ENCODE data around the gene MRPS12. TPM values are rescaled to one million over a fixed set of nuclear protein-coding genes. Genes with fewer than 3 reads are reported as not detected.
"Not testable (repeated sequence)": the region's sequence is repeated elsewhere in the genome, so short reads cannot be mapped to it uniquely, and the experiment has no call there.

MRPS12 gene
- total RNA-seq (2014; rRNA removed; shearing (Covaris generic)), result 56.4 and 61.2 TPM in 2 replicates

- DNase-seq (ENCODE audit: low read depth), result peak; percentile 99
Measured at GRCh38 chr19:38930776-38931520, at the start of gene MRPS12. Gene MRPS12, plus strand, starts transcription at chr19:38930944. Its CDS starts 351 bp downstream, at chr19:38931295.

GRCh38 chr19:38883286-38883685 lies 47.5 kb upstream of the MRPS12 start:
- DNase-seq (ENCODE audit: low read depth), result no peak

DNA sequence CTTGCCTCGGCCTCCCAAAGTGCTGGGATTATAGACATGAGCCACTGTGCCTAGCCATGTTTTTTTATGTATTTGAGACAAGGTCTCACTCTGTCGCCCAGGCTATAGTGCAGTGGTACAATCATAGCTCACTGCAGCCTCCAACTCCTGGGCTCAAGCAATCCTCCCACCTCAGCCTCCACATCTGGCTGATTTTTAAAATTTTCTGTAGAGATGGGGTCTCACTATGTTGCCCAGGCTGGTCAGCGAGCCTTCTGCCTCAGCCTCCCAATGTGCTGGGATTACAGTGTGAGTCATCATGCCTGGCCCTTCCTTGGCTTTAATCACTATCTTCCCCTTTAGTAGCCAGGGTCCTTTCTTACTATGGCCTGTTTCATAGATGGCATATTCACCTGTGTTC lies 46.1 kb upstream of the MRPS12 start:
- not testable (repeated sequence) for DNase-seq (ENCODE audit: low read depth)

DNA sequence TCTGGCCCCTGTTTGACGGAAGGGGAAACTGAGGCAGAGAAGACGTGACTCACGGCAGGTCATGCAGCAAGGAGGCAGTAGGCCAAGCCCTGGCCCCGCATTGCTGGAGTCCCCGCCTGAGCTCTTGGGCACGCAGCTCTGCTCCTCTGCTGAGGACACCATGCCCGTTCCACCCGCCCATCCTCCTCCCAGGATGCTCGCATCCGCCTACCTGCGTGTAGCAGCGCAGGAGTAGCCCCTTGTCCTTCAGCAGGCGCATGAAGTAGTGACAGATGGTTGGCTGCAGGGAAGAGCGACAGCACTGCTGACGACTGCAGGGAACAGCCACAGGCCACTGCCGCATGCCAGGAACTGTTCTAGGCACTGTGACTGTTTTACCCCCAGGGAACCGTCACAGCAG lies 41.9 kb upstream of the MRPS12 start:
- no peak for DNase-seq (ENCODE audit: low read depth)

GRCh38 chr19:38889803-38890202 lies 40.9 kb upstream of the MRPS12 start:
- DNase-seq (ENCODE audit: low read depth), result no peak

DNA sequence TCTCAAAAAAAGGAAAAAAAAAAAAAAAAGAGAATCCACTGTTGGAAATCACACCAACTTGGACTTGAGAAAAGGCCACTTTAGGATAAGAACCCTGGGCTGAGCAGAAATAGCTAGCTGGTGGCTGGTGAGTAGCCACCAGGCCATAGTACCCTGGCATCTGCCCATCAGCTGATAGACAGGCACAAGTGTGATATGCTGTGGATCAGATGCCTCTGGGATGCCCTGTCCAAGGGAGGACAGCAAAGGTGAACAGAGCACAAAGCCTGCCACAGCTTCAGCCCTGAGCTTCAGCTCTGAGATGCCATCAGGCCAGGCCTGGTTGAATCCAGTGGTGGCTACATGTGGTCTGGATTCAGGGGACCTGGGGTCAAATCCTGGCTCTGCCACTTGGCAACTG lies 40.1 kb upstream of the MRPS12 start:
- no peak for DNase-seq (ENCODE audit: low read depth)

DNA sequence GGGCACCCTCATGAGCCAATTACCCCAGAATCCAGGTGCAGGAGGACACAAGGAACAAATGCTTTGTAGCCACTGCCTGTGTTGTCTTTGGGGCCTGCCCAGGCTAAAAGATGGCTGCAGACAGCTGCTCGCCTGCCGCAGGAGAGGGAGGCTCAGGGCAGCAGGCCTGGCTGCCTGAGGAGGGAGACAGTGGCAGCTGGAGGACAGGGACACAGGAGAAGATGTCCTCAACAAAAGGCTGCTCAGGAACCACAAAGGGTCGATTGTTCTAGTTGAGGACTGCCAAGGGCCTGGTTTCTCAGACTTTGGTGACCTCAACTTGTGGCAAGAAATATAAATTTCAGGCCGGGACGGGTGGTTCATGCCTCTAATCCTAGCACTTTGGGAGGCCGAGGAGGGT lies 39.0 kb upstream of the MRPS12 start:
- DNase-seq (ENCODE audit: low read depth), result no peak

GRCh38 chr19:38892841-38893240 lies 37.9 kb upstream of the MRPS12 start:
- no peak for DNase-seq (ENCODE audit: low read depth)

- DNase-seq (ENCODE audit: low read depth), result no peak
Measured at GRCh38 chr19:38893341-38893771, 37.4 kb upstream of the MRPS12 start.

GRCh38 chr19:38894968-38895367 lies 35.8 kb upstream of the MRPS12 start:
- no peak for DNase-seq (ENCODE audit: low read depth)

- peak; percentile 35 for DNase-seq (ENCODE audit: low read depth)
Measured at GRCh38 chr19:38898788-38899446, 31.8 kb upstream of the MRPS12 start.

- peak; percentile 100 for DNase-seq (ENCODE audit: low read depth)
Measured at GRCh38 chr19:38899447-38900201, 31.1 kb upstream of the MRPS12 start, which contains the start of the genes NFKBIB and SIRT2. Gene NFKBIB, plus strand, starts transcription at chr19:38899969. Its CDS starts 64 bp downstream, at chr19:38900033. Gene SIRT2, minus strand, starts transcription at chr19:38899618. Its CDS starts 97 bp downstream, at chr19:38899521.

DNA sequence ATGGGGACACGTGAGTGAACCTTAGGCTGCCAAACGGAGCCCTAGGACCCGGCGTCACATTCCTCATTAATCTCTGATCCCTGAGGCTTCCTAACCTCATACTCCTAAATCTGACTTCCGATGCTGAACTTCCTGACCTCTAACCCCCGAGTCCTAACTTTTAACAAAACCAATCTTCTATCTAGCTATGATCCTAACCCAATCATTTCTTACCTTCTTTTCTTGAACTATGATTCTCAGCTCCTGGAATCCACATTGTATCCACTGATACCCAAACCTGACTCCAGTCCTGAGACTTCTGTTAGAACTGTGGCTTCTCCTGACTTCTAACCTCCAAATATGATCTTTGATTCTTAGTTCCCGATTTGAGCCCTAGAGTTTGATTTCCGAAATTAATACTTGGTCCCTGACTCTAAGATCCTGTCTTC lies 30.5 kb upstream of the MRPS12 start:
- DNase-seq (ENCODE audit: low read depth), result no peak

GRCh38 chr19:38900743-38901190 lies 30.0 kb upstream of the MRPS12 start:
- DNase-seq (ENCODE audit: low read depth), result no peak

- DNase-seq (ENCODE audit: low read depth), result no peak
Measured at GRCh38 chr19:38901683-38902082, 29.1 kb upstream of the MRPS12 start.

GRCh38 chr19:38904581-38905539 lies 25.9 kb upstream of the MRPS12 start:
- DNase-seq (ENCODE audit: low read depth), result no peak

GRCh38 chr19:38905620-38906019 lies 25.1 kb upstream of the MRPS12 start:
- no peak for DNase-seq (ENCODE audit: low read depth)

DNA sequence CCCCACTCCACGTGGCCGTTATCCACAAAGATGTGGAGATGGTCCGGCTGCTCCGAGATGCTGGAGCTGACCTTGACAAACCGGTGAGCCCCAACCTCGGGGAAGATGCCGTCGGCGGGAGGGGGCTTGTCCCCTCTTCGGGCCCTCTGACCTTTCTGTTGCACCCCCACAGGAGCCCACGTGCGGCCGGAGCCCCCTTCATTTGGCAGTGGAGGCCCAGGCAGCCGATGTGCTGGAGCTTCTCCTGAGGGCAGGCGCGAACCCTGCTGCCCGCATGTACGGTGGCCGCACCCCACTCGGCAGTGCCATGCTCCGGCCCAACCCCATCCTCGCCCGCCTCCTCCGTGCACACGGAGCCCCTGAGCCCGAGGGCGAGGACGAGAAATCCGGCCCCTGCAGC lies 23.5 kb upstream of the MRPS12 start:
- no peak for DNase-seq (ENCODE audit: low read depth)

DNA sequence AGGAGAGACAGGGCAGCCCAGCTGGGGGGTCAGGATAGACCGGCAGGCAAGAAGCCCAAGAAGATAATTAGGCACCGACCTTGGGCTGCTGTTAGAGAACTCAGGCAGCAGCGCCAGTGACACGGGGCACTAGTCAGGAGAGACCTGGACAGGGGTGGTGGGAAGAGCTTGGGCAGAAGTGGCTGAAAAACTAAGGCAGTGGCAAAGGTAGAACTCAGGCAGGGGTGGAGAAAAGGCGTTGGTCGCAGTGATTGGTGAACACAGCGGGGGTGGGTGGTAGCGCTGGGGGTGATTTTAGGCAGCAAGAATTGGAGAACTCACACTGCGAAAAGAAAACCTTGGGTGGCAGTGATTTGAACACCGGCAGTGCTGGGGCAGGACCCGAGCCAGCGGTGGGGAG lies 23.1 kb upstream of the MRPS12 start:
- no peak for DNase-seq (ENCODE audit: low read depth)

DNA sequence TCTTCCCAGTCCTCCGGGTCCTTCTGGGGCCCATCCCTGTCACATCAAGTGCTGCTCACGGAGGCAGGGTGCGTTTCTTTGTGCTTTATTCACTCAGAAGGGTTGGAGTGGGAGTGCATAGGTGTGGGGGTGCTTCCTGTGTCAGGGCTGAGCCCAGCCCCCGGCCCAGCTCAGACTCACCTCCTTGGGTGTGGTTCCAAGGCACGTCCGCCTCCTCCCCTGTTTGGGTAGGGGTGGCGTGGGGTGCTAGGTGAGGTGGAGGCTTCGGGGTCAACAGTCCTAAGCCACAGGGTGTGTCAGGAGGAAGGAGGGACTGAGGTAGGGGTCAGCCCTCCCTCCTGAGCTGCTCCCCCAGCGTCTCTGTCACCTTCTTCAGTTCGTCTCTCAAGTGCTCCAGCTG lies 21.8 kb upstream of the MRPS12 start:
- DNase-seq (ENCODE audit: low read depth), result no peak

GRCh38 chr19:38910488-38910887 lies 20.3 kb upstream of the MRPS12 start:
- DNase-seq (ENCODE audit: low read depth), result no peak

All from RPMI7951 (cell line).